WTC11 (cell line): ENCODE measurements around the gene CHKB. TPM values are rescaled to one million over a fixed set of nuclear protein-coding genes. Genes with fewer than 3 reads are reported as not detected.

Source experiments
- ATAC-seq: fragments of 200-7000 bp; cut with Tn5 transposase; 2 replicates; pipeline ENCODE4 v1.10.0; 2021; ENCODE audit warnings: mild to moderate bottlenecking, moderate library complexity
- CTCF ChIA-PET: fragments of 300-600 bp; sonication (Branson Sonifier 250); formaldehyde crosslinking; loops from one replicate; lab custom pipeline; 2021; ENCODE audit warnings: antibody characterized with exemption; lab: Charles Lee
- POLR2A ChIA-PET: fragments of 350-600 bp; sonication (Branson Sonifier 250); formaldehyde crosslinking; loops from one replicate; lab custom pipeline; 2021; ENCODE audit warnings: antibody characterized with exemption; lab: Charles Lee
- DNase-seq: peaks from one replicate; pipeline ENCODE4 v3.0.0; 2021; ENCODE audit warnings: low spot score
- H3K27ac Mint-ChIP-seq: 2 replicates; pipeline ENCODE4 v1.8.0; 2021; ENCODE audit warnings: mixed read lengths
- H3K27me3 Mint-ChIP-seq: 2 replicates; pipeline ENCODE4 v1.8.0; 2021; ENCODE audit warnings: low read depth, mild to moderate bottlenecking, moderate library complexity, mixed read lengths
- H3K36me3 Mint-ChIP-seq: 2 replicates; pipeline ENCODE4 v1.8.0; 2021; ENCODE audit warnings: mixed read lengths
- H3K4me1 Mint-ChIP-seq: 2 replicates; pipeline ENCODE4 v1.8.0; 2022; ENCODE audit warnings: mixed read lengths
- H3K4me3 Mint-ChIP-seq: 2 replicates; pipeline ENCODE4 v1.8.0; 2021; ENCODE audit warnings: mild to moderate bottlenecking, moderate library complexity, mixed read lengths
- H3K9me3 Mint-ChIP-seq: 2 replicates; pipeline ENCODE4 v1.8.0; 2021; ENCODE audit warnings: mixed read lengths
- CDX4 ChIP-seq: fragments of 250-450 bp; sonication (Bioruptor Pico); IDR thresholded peaks from 2 replicates; pipeline ENCODE4 v1.9.0; 2021; ENCODE audit warnings: moderate library complexity, mild to moderate bottlenecking, inconsistent platforms, borderline replicate concordance
- E2F4 ChIP-seq: sonication (generic); formaldehyde crosslinking; IDR thresholded peaks from 2 replicates; pipeline ENCODE4 v1.8.1; 2022; ENCODE audit warnings: low read depth, mild to moderate bottlenecking, moderate library complexity, missing genetic modification reagents, borderline replicate concordance
- ERG ChIP-seq: fragments of 250-450 bp; sonication (Bioruptor Pico); IDR thresholded peaks from 2 replicates; pipeline ENCODE4 v1.8.0; 2021; ENCODE audit warnings: mild to moderate bottlenecking
- GABPB1 ChIP-seq: sonication (generic); formaldehyde crosslinking; IDR thresholded peaks from 2 replicates; pipeline ENCODE4 v1.8.1; 2023; ENCODE audit warnings: mild to moderate bottlenecking, missing genetic modification reagents
- GTF2I ChIP-seq: fragments of 250-450 bp; sonication (Bioruptor Pico); conservative IDR thresholded peaks from 2 replicates; pipeline ENCODE4 v1.4.0; 2021; ENCODE audit warnings: mild to moderate bottlenecking
- HMGXB4 ChIP-seq: sonication (generic); formaldehyde crosslinking; IDR thresholded peaks from 2 replicates; pipeline ENCODE4 v1.8.1; 2023; ENCODE audit warnings: mild to moderate bottlenecking, moderate library complexity, missing genetic modification reagents
- KAT7 ChIP-seq: sonication (generic); formaldehyde crosslinking; IDR thresholded peaks from 2 replicates; pipeline ENCODE4 v1.8.1; 2023; ENCODE audit warnings: missing genetic modification reagents, mild to moderate bottlenecking, borderline replicate concordance
- MXD4 ChIP-seq: fragments of 250-450 bp; sonication (Bioruptor Pico); IDR thresholded peaks from 2 replicates; pipeline ENCODE4 v1.8.0; 2021; ENCODE audit warnings: mild to moderate bottlenecking, moderate library complexity, borderline replicate concordance
- MYBL2 ChIP-seq: sonication (generic); formaldehyde crosslinking; IDR thresholded peaks from 2 replicates; pipeline ENCODE4 v1.8.1; 2023; ENCODE audit warnings: mild to moderate bottlenecking, moderate library complexity, missing genetic modification reagents
- NFE2L1 ChIP-seq: sonication (generic); formaldehyde crosslinking; IDR thresholded peaks from 2 replicates; pipeline ENCODE4 v1.8.1; 2023; ENCODE audit warnings: missing genetic modification reagents
- NR3C1 ChIP-seq: sonication (generic); formaldehyde crosslinking; conservative IDR thresholded peaks from 2 replicates; pipeline ENCODE4 v1.8.1; 2023; ENCODE audit warnings: low read depth, mild to moderate bottlenecking, missing genetic modification reagents
- RORB ChIP-seq: fragments of 250-450 bp; sonication (Bioruptor Pico); IDR thresholded peaks from 2 replicates; pipeline ENCODE4 v1.9.0; 2021; ENCODE audit warnings: mild to moderate bottlenecking
- SOX15 ChIP-seq: fragments of 250-450 bp; sonication (Bioruptor Pico); IDR thresholded peaks from 2 replicates; pipeline ENCODE4 v1.9.0; 2021; ENCODE audit warnings: mild to moderate bottlenecking
- ZNF317 ChIP-seq: sonication (generic); formaldehyde crosslinking; IDR thresholded peaks from 2 replicates; pipeline ENCODE4 v1.8.1; 2023; ENCODE audit warnings: low read depth, mild to moderate bottlenecking, moderate library complexity, missing genetic modification reagents, borderline replicate concordance
- ZNF396 ChIP-seq: fragments of 250-450 bp; sonication (Bioruptor Pico); IDR thresholded peaks from 2 replicates; pipeline ENCODE4 v1.8.0; 2021; ENCODE audit warnings: mild to moderate bottlenecking, moderate library complexity, borderline replicate concordance
- total RNA-seq: library from RNA; stranded (reverse); gene quantifications from 3 replicates; pipeline ENCODE4 v1.2.3, GENCODE V29; 2021

Gene CHKB
- total RNA-seq, 1 experiment from 2014 or later = 75.4 TPM

GRCh38 chr22:50547263-50547985, 35.2 kb downstream of the CHKB start (continued):
- TF ChIP-seq E2F4 (no peak), MYBL2 (CRISPR knock-in tag) (no peak), SOX15 (no peak)

- Mint-ChIP-seq H3K4me3 (no peak overlapping the region), H3K27ac (no peak overlapping the region), H3K4me1 (no peaks in the 10 kb centered on the region), H3K9me3 (no peaks in the 10 kb centered on the region), H3K36me3 (no peaks in the 10 kb centered on the region), H3K27me3 (peaks cover 11% of the 10 kb centered on the region)
- ChIA-PET CTCF (interaction anchor here (1.0 to 2.5 kb wide), 5 partner anchors 16 to 75 kb away, joined by 3 to 23 read pairs (median 7); partner anchors contain the start of genes SCO2 and SYCE3), POLR2A (no interaction called here)
- no peak for TF ChIP-seq RORB (CRISPR knock-in tag)
- TF ChIP-seq ZNF317 (CRISPR knock-in tag) = no peak
- TF ChIP-seq ERG (CRISPR knock-in tag) = no peak
- no peak for TF ChIP-seq MYBL2 (CRISPR knock-in tag)
- no peak for TF ChIP-seq HMGXB4 (CRISPR knock-in tag)
- no peak for TF ChIP-seq CDX4 (CRISPR knock-in tag)
- no peak for DNase-seq
- ATAC-seq = no peak
These were observed 36.1 kb downstream of the CHKB start for GRCh38 chr22:50546326-50547262.

GRCh38 chr22:50545522-50546325, 36.9 kb downstream of the CHKB start, which contains the start of gene KLHDC7B:
Gene KLHDC7B, plus strand, starts transcription at chr22:50545899. Its CDS starts 345 bp downstream, at chr22:50546244.
- H3K9me3 Mint-ChIP-seq = no peaks in the 10 kb centered on the region
- CTCF ChIA-PET = interaction anchor here (0.7 to 1.2 kb wide), 3 partner anchors 17 to 83 kb away, joined by 3 to 4 read pairs (median 3); partner anchors contain the start of gene SYCE3
- peaks cover 11% of the 10 kb centered on the region for H3K27me3 Mint-ChIP-seq
- TF ChIP-seq GABPB1 (CRISPR knock-in tag) = peak; percentile 94
- TF ChIP-seq MYBL2 (CRISPR knock-in tag) = no peak
- TF ChIP-seq NFE2L1 (CRISPR knock-in tag) = no peak
- DNase-seq (no peak), ATAC-seq (no peak)
- no peak within 1 kb of the TSS for H3K4me3 Mint-ChIP-seq
- no peaks in the 10 kb centered on the region for H3K4me1 Mint-ChIP-seq
- H3K36me3 Mint-ChIP-seq = no peaks in the 10 kb centered on the region
- H3K27ac Mint-ChIP-seq = no peak within 1 kb of the TSS
- POLR2A ChIA-PET = no interaction called here

GRCh38 chr22:50544746-50545253, 37.8 kb downstream of the CHKB start:
- Mint-ChIP-seq H3K4me3 (no peak overlapping the region), H3K36me3 (no peaks in the 10 kb centered on the region), H3K9me3 (no peaks in the 10 kb centered on the region), H3K27me3 (peaks cover 11% of the 10 kb centered on the region), H3K4me1 (no peaks in the 10 kb centered on the region), H3K27ac (no peak overlapping the region)
- no peak for TF ChIP-seq ZNF396 (CRISPR knock-in tag)
- no peak for TF ChIP-seq NR3C1 (CRISPR knock-in tag)
- TF ChIP-seq KAT7 = no peak
- no peak for TF ChIP-seq MXD4 (CRISPR knock-in tag)
- no peak for TF ChIP-seq GTF2I
- DNase-seq = no peak
- ChIA-PET POLR2A (no interaction called here), CTCF (no interaction called here)
- ATAC-seq = no peak
